H1 (cell line): Measurements from ENCODE around the gene KRTAP2-3. TPM values are rescaled to one million over a fixed set of nuclear protein-coding genes. Genes with fewer than 3 reads are reported as not detected.

ENCODE experiments used
- EZH2 ChIP-seq: fragments of 200-600 bp; sonication (generic); IDR thresholded peaks from 2 replicates; pipeline ENCODE4 v1.7.1; 2012; ENCODE audit warnings: low read depth, mild to moderate bottlenecking, moderate library complexity, low read length, inconsistent platforms; ENCODE audit not compliant: severe bottlenecking
- MAFK ChIP-seq: IDR thresholded peaks from 2 replicates; pipeline ENCODE4 v1.6.1; 2012; ENCODE audit warnings: low read depth, mild to moderate bottlenecking, improper control_type of control experiment, low read length
- SIX5 ChIP-seq: IDR thresholded peaks from 2 replicates; pipeline ENCODE4 v1.6.1; 2011; ENCODE audit warnings: mild to moderate bottlenecking, low read depth, low read length
- polyA plus RNA-seq, 7 experiments: library from polyadenylated mRNA; depleted of rRNA in 3 of 7; stranded (reverse) in 5 of 7; unstranded in 2 of 7; fragments of >200 nt in 5 of 7; fragments of 200-250 nt in 2 of 7; gene quantifications; 1 replicate in 5 of 7; 2 replicates in 1 of 7; 4 replicates in 1 of 7; pipeline versions ENCODE4 v1.2.1 to v1.2.3, GENCODE V29; 2011 to 2013; ENCODE audit warnings: missing spikeins in 2 of 7, mixed read lengths in 2 of 7
- total RNA-seq: library from RNA; stranded (reverse); fragmentation: NEBNext Ultra II Directional; extraction: Animal tissue kit (Norgen Biotek cat#: 25700); gene quantifications from 2 replicates; pipeline ENCODE4 v1.2.1, GENCODE V29; 2021
- TF ChIP-seq, protein P1 (sequence below): IDR thresholded peaks from 2 replicates; pipeline ENCODE4 v1.6.1; 2012; ENCODE audit warnings: low read length, inconsistent platforms

KRTAP2-3 gene
- total and polyA plus RNA-seq, 2 of the 8 experiments (the other 6 are each of a cell fraction or from before 2014, with no cell fraction given) = not detected

DNA sequence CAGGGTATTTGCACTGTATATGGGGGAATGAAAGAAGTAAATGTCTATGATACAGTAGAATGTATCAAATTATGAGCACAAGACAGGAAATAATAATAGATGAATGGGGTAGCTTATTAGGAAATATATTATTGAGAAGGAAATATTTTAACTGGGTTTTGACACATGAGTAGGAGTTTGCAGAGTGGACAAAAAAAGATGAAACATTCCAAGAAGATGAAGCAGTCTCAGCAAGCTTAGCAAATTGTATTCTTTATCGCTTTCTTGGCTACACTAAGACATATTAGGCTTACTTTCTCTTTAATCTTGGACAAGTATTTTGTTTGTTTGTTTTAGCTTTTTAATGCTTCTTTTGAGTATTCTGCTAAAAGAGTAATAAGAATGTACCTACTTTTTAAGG, 44.0 kb upstream of the KRTAP2-3 start (continued):
- TF ChIP-seq EZH2 (no peak), MAFK (no peak), SIX5 (no peak)
- TF ChIP-seq, protein P1, sequence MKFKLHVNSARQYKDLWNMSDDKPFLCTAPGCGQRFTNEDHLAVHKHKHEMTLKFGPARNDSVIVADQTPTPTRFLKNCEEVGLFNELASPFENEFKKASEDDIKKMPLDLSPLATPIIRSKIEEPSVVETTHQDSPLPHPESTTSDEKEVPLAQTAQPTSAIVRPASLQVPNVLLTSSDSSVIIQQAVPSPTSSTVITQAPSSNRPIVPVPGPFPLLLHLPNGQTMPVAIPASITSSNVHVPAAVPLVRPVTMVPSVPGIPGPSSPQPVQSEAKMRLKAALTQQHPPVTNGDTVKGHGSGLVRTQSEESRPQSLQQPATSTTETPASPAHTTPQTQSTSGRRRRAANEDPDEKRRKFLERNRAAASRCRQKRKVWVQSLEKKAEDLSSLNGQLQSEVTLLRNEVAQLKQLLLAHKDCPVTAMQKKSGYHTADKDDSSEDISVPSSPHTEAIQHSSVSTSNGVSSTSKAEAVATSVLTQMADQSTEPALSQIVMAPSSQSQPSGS = no peak
